Globus pallidus (tissue), 1 donor: ENCODE results near the gene FUT4.
"Not testable (repeated sequence)": the region's sequence is repeated elsewhere in the genome, so short reads cannot be mapped to it uniquely, and the experiment has no call there.

Source experiments
- DNase-seq: peaks from one replicate; pipeline ENCODE4 v3.0.0-alpha.2; 2015; ENCODE audit warnings: low spot score

Gene FUT4

GRCh38 chr11:94543695-94544645, at the start of gene FUT4:
TSS of gene FUT4 (plus strand) at chr11:94543921. CDS start at chr11:94544134, 213 bp downstream.
- peak; percentile 75 for DNase-seq

GRCh38 chr11:94494126-94494680, 49.5 kb upstream of the FUT4 start:
- no peak for DNase-seq

- no peak for DNase-seq
Measured at GRCh38 chr11:94500181-94500580, 43.5 kb upstream of the FUT4 start.

DNA sequence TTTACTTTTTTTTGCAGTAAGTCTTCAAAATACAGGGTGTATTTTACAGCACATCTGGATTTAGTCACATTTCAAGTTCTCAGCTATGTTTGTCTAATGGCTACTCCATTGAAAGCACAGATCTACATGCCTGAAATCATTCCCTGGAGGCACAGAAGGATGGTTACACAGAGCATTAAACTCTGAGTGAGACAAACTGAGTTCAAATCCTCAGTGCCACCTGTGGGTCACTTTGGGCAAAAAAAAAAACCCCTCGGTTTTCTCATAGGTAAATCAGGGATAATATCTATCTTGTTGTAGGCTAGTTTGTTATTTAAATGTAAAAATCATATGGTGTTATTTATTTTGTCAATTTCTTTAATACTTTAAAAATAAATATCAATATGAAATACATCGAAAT, 42.2 kb upstream of the FUT4 start:
- DNase-seq = no peak

GRCh38 chr11:94504689-94505293, 38.9 kb upstream of the FUT4 start:
- peak; percentile 45 for DNase-seq

DNA sequence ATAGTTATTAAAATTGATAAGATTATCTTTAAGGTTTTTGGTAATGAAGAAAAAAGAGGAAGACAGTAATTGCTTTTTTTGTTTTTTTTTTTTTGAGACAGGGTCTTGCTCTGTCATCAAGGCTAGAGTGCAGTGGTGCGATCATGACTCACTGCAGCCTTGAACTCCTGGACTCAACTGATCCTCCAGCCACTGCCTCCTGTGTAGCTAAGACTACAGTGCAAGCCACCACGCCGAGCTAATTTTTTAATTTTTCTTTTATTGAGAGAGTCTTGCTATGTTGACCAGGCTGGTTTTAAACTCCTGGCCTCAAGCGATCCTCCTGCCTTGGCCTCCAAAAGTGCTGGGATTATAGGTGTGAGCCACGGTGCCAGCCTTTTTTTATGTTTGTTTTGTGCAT, 37.2 kb upstream of the FUT4 start:
- DNase-seq = not testable (repeated sequence)

- DNase-seq = no peak
Measured at GRCh38 chr11:94507485-94507884, 36.2 kb upstream of the FUT4 start.

DNA sequence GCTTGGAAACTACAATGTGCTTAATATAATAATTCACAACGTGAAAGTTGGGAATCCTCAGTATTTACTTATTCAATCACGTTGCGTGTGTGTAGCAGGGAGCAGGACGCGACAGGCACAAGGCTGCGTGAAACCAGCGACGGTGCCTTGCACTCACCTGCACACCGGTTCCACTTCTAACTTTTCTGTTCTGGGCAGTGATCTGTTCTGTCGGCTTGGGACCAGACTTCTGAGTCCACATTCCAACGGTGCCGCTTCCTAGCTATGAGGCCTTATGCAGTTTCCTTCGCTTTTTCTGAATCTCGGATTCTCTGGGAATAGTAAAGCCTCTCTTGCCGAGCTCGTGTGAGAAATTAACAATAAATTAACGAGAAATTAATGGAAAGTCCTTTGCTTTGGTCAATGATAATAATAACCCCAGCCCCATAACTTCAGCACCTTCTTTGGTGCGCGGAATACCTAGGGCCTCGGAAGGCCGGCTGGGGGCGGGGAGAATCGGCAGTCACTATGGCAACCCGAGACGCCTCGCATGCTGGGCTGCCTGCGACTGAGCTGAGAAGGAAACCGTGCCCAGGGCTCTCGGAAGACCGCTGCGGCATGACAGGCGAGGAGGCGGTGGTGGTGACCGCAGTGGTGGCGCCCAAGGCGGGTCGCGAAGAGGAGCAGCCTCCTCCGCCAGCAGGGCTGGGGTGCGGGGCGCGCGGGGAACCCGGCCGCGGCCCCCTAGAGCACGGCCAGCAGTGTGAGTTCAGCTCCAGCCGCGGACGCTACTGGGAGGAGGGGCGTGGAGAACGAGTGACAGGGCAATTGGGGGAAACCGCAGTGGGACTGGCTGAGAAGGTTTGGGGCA, 31.6 kb upstream of the FUT4 start, which contains the start of gene C11orf97:
Gene C11orf97, plus strand, starts transcription at position 530 of the 850 bp plus-strand sequence. Its CDS starts 68 bp downstream, at position 598.
- DNase-seq = no peak

GRCh38 chr11:94513091-94513490, 30.6 kb upstream of the FUT4 start:
- DNase-seq = no peak

GRCh38 chr11:94515398-94515797, 28.3 kb upstream of the FUT4 start:
- DNase-seq = no peak

- no peak for DNase-seq
Measured at GRCh38 chr11:94516725-94517124, 27.0 kb upstream of the FUT4 start.

DNA sequence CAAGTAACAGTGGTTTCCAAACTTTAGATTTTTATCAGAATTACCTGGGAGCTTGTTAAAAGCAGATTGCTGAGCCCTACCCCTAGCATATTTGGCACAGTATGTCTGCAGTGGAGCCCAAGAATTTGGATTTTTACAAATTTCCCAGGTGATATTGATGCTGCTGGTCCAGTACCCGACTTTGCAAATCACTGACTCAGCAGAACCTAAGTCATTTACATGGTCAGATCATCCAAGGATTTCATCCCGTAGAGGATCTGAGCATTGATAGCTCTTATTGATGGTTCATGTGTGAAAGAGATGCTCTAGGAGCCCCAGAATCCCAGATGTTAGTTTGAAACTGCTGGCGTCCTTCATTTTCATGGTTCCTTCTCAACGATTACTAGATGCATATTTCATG, 25.4 kb upstream of the FUT4 start:
- DNase-seq = no peak

- peak; percentile 50 for DNase-seq
Measured at GRCh38 chr11:94519478-94520084, 24.1 kb upstream of the FUT4 start.

DNA sequence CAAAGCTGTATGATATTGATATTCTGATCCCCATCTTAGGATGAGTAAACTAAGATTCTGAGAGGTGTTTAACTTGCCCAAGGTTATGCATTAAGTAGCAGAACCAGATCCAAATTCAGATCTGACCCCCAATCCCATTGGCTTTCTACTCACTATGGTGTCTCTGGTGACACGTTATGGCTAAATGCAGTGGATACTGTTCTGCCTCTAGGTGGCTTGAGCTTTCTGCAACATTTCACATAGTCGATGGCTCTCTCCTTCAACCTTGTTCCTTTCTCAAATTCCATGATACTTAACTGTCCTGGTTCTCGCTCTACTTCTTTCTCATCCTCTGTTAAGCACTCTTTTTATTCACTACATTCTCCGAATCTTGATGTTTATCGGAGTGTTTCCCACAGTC, 22.0 kb upstream of the FUT4 start:
- DNase-seq = no peak

GRCh38 chr11:94524341-94524740, 19.4 kb upstream of the FUT4 start:
- no peak for DNase-seq

DNA sequence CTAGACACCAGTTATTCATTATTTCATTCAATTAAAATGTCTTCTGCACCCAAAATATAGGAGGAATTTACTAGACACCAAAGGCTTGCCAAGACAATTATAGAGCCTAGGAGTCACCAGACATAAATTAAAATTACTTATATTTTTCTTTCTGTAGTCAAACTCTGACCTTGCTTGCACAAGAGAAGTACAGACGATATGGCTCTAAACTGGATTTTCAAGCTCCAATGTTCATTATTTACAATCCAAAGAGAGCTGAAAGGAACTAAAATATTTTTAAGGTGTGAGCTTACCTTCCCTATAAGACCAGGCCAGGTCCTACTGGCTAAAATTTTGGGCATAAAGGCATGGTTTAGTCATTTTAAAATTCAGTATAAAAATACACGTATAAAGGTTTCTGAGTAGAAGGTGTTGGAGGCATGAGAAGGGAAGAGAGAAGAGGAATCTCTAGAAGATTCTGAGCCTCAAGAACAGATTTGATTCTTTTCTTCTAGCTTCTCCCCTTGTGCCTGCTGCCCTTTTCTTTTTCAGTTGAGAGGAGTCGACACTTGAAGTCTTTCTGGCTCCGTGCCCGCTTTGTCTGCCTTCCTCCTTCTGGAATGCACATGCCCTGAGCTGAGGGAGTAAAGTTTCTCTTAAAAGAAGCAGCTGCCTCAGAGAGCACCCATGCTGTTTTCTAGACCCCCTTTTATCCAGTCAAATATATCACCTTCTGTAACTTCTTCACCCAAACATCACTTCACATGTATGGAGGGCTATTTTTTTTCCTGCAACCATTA, 18.0 kb upstream of the FUT4 start:
- peak; percentile 45 for DNase-seq

- DNase-seq = no peak
Measured at GRCh38 chr11:94526645-94527438, 16.9 kb upstream of the FUT4 start.

DNA sequence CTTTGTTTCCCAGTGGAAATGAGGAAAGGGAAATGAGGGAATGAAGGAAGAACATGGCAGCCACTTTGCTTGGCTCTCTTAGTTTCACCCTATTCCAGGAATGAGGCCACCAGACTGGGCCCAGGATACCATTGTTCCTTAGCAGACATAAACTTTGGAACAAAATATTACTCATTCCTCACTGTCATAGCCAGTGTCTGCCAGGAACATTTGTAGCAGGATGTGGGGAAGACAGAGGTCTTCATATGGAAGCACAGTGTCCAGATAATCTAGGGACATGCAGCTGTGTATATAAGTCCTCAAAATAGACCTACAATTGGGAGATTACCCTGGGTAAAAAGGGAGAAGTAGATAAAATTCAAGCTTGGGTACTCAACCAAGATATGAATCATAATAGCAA, 15.2 kb upstream of the FUT4 start:
- no peak for DNase-seq

GRCh38 chr11:94532211-94532610, 11.5 kb upstream of the FUT4 start:
- no peak for DNase-seq

DNA sequence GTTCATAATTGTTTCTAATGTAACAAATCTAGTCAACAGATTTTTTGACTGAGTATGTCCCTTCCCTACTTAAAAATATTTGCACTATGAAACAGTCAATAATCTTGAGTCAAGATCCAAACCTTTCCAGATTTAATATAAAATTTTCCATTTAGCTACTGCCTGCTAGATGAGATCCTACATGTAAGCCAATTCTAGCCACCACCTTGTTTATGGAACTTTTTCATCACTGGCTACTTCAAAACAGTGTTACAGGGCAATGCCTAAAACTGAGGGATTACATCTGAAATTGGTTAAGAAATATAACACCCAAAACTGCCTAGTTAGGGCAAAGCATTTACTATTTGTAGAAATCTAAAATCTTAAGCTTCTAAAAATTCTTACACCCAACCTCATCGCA, 10.5 kb upstream of the FUT4 start:
- no peak for DNase-seq
